H9 (cell line): ENCODE data around the gene PDE2A. TPM values are rescaled to one million over a fixed set of nuclear protein-coding genes. Genes with fewer than 3 reads are reported as not detected.

Source experiments
- DNase-seq: peaks from one replicate; pipeline ENCODE4 v3.0.0-alpha.2; 2017
- H2AFZ ChIP-seq: one replicate; pipeline ENCODE4 v1.6.1; 2013; ENCODE audit warnings: mild to moderate bottlenecking, low read length, control low read depth, moderate library complexity
- H2AK5ac ChIP-seq: 2 replicates; pipeline ENCODE4 v1.6.1; 2013; ENCODE audit warnings: low read length, control low read depth, mixed read lengths; ENCODE audit not compliant: insufficient read length
- H2BK120ac ChIP-seq: one replicate; pipeline ENCODE4 v1.6.1; 2013; ENCODE audit warnings: low read depth, mild to moderate bottlenecking, low read length, control low read depth, inconsistent platforms; ENCODE audit not compliant: poor library complexity, severe bottlenecking
- H2BK12ac ChIP-seq: 2 replicates; pipeline ENCODE4 v1.6.1; 2013; ENCODE audit warnings: low read length, control low read depth, mixed read lengths, low read depth; ENCODE audit not compliant: insufficient read length
- H2BK15ac ChIP-seq: 2 replicates; pipeline ENCODE4 v1.6.1; 2013; ENCODE audit warnings: low read depth, low read length, control low read depth
- H2BK20ac ChIP-seq: one replicate; pipeline ENCODE4 v1.6.1; 2013; ENCODE audit warnings: low read depth, mild to moderate bottlenecking, low read length, control low read depth, inconsistent platforms; ENCODE audit not compliant: poor library complexity, severe bottlenecking
- H2BK5ac ChIP-seq: 2 replicates; pipeline ENCODE4 v1.6.1; 2013; ENCODE audit warnings: low read length, control low read depth, mixed read lengths; ENCODE audit not compliant: insufficient read length
- H3K14ac ChIP-seq: 2 replicates; pipeline ENCODE4 v1.6.1; 2013; ENCODE audit warnings: low read length, control low read depth; ENCODE audit not compliant: insufficient read depth
- H3K18ac ChIP-seq: 2 replicates; pipeline ENCODE4 v1.6.1; 2013; ENCODE audit warnings: low read depth, mild to moderate bottlenecking, mixed read lengths, low read length, control low read depth; ENCODE audit not compliant: insufficient read length
- H3K23ac ChIP-seq: 2 replicates; pipeline ENCODE4 v1.6.1; 2013; ENCODE audit warnings: low read length, control low read depth, mixed read lengths, low read depth; ENCODE audit not compliant: insufficient read length
- H3K23me2 ChIP-seq: 2 replicates; pipeline ENCODE4 v1.6.1; 2013; ENCODE audit warnings: low read depth, mild to moderate bottlenecking, mixed read lengths, low read length, control low read depth; ENCODE audit not compliant: insufficient read length, poor library complexity, severe bottlenecking
- H3K27ac ChIP-seq: 2 replicates; pipeline ENCODE4 v1.5.1; 2013; ENCODE audit warnings: low read length, control low read depth, mixed read lengths, low read depth; ENCODE audit not compliant: insufficient read length
- H3K27me3 ChIP-seq: 2 replicates; pipeline ENCODE4 v1.6.1; 2013; ENCODE audit warnings: low read length, control low read depth, inconsistent platforms; ENCODE audit not compliant: insufficient read depth
- H3K4ac ChIP-seq: 2 replicates; pipeline ENCODE4 v1.6.1; 2013; ENCODE audit warnings: low read depth, mild to moderate bottlenecking, control low read depth, inconsistent platforms, low read length, moderate library complexity
- H3K4me1 ChIP-seq: 2 replicates; pipeline ENCODE4 v1.6.1; 2013; ENCODE audit warnings: low read length, control low read depth, inconsistent platforms; ENCODE audit not compliant: insufficient read depth
- H3K4me2 ChIP-seq: 2 replicates; pipeline ENCODE4 v1.6.1; 2013; ENCODE audit warnings: low read length, control low read depth, mixed read lengths; ENCODE audit not compliant: insufficient read length, insufficient read depth
- H3K56ac ChIP-seq: 2 replicates; pipeline ENCODE4 v1.6.1; 2013; ENCODE audit warnings: low read depth, mild to moderate bottlenecking, mixed read lengths, low read length, control low read depth; ENCODE audit not compliant: insufficient read length
- H3K79me1 ChIP-seq: 2 replicates; pipeline ENCODE4 v1.6.1; 2013; ENCODE audit warnings: low read depth, mild to moderate bottlenecking, moderate library complexity, low read length, control low read depth, inconsistent platforms; ENCODE audit not compliant: insufficient read depth, poor library complexity, severe bottlenecking
- H3K79me2 ChIP-seq: 2 replicates; pipeline ENCODE4 v1.6.1; 2013; ENCODE audit warnings: low read length, control low read depth, inconsistent platforms; ENCODE audit not compliant: insufficient read depth
- H3K9ac ChIP-seq: 2 replicates; pipeline ENCODE4 v1.6.1; 2013; ENCODE audit warnings: low read length, control low read depth, mixed read lengths; ENCODE audit not compliant: insufficient read length; ENCODE audit errors: extremely low read depth
- H3K9me3 ChIP-seq: one replicate; pipeline ENCODE4 v1.6.1; 2013; ENCODE audit warnings: low read depth, low read length, inconsistent platforms; ENCODE audit not compliant: control insufficient read depth
- H3T11ph ChIP-seq: one replicate; pipeline ENCODE4 v1.6.1; 2013; ENCODE audit warnings: mild to moderate bottlenecking, low read length, control low read depth, inconsistent platforms
- H4K20me1 ChIP-seq: one replicate; pipeline ENCODE4 v1.6.1; 2013; ENCODE audit not compliant: control insufficient read depth, insufficient read length, insufficient read depth
- H4K5ac ChIP-seq: 2 replicates; pipeline ENCODE4 v1.6.1; 2013; ENCODE audit warnings: low read depth, mild to moderate bottlenecking, mixed read lengths, low read length, control low read depth; ENCODE audit not compliant: insufficient read length
- H4K8ac ChIP-seq: replicated peaks from 2 replicates; pipeline ENCODE4 v1.6.1; 2013; ENCODE audit warnings: low read length, control low read depth, mixed read lengths, low read depth; ENCODE audit not compliant: insufficient read length
- H4K91ac ChIP-seq: 2 replicates; pipeline ENCODE4 v1.6.1; 2013; ENCODE audit warnings: low read depth, mild to moderate bottlenecking, moderate library complexity, mixed read lengths, low read length, control low read depth; ENCODE audit not compliant: insufficient read length
- H3K27ac Mint-ChIP-seq, 3 experiments: 2 replicates in 2 of 3; 3 replicates in 1 of 3; pipeline ENCODE4 v1.8.0; 2020 to 2021; ENCODE audit warnings: mixed read lengths in 3 of 3, mild to moderate bottlenecking in 1 of 3, moderate library complexity in 1 of 3
- H3K27me3 Mint-ChIP-seq: 2 replicates; pipeline ENCODE4 v1.8.0; 2021; ENCODE audit warnings: low read depth, mild to moderate bottlenecking, moderate library complexity, mixed read lengths
- H3K36me3 Mint-ChIP-seq, 3 experiments: 2 replicates in 2 of 3; 3 replicates in 1 of 3; pipeline ENCODE4 v1.8.0; 2020 to 2021; ENCODE audit warnings: low read depth in 3 of 3, mixed read lengths in 3 of 3; ENCODE audit not compliant: insufficient read depth in 1 of 3
- H3K4me1 Mint-ChIP-seq, 2 experiments: 2 replicates each; pipeline ENCODE4 v1.8.0; 2020; ENCODE audit warnings: mixed read lengths in 2 of 2
- H3K4me3 Mint-ChIP-seq, 2 experiments: 2 replicates in 1 of 2; 3 replicates in 1 of 2; pipeline ENCODE4 v1.8.0; 2020 to 2021; ENCODE audit warnings: mild to moderate bottlenecking in 2 of 2, mixed read lengths in 2 of 2, moderate library complexity in 1 of 2
- H3K9me3 Mint-ChIP-seq, 2 experiments: 2 replicates in 1 of 2; 3 replicates in 1 of 2; pipeline ENCODE4 v1.8.0; 2020; ENCODE audit warnings: mild to moderate bottlenecking in 2 of 2, mixed read lengths in 2 of 2, moderate library complexity in 1 of 2
- CTCF ChIP-seq: fragments of 200-600 bp; sonication (generic); conservative IDR thresholded peaks from 3 replicates; pipeline ENCODE4 v1.8.0; 2021; ENCODE audit warnings: antibody characterized with exemption, mild to moderate bottlenecking
- WGBS: extraction: QIAGEN DNeasy Blood & Tissue Kit; methylation state at CpG from one replicate; pipeline ENCODE4 v1.1.7; 2013; ENCODE audit warnings: missing lambda C conversion rate, low lambda C conversion rate, mixed read lengths; ENCODE audit not compliant: insufficient read length; ENCODE audit errors: extremely low coverage; 5-methylcytosine and 5-hydroxymethylcytosine counted together
- total RNA-seq: library from RNA; stranded (reverse); gene quantifications from 2 replicates; pipeline ENCODE4 v1.2.1, GENCODE V29; 2021

PDE2A gene
- total RNA-seq, 1 experiment from 2014 or later, result 3.4 TPM

- peaks cover 3 to 23% of the 10 kb centered on the region in 2 experiments for H3K4me1 Mint-ChIP-seq
- H4K8ac ChIP-seq, result no peak overlapping the region
- no peak overlapping the region for H3K4me2 ChIP-seq
- H2BK15ac ChIP-seq, result no peak overlapping the region
- H3K79me1 ChIP-seq, result no peaks in the 10 kb centered on the region
- H3K36me3 Mint-ChIP-seq, result no peaks in the 10 kb centered on the region
- H3K14ac ChIP-seq, result no peak overlapping the region; the same call in 1 of the 2 replicates
- no peak overlapping the region for H2BK120ac ChIP-seq
- H2BK20ac ChIP-seq, result no peak overlapping the region
- no peaks in the 10 kb centered on the region for H3K79me2 ChIP-seq
- no peaks in the 10 kb centered on the region; the same call in 1 of the 2 replicates for H3K27me3 ChIP-seq
- no peak overlapping the region for H3K56ac ChIP-seq
- peaks cover 2% of the 10 kb centered on the region for H4K20me1 ChIP-seq
- H3K27ac ChIP-seq, result no peak overlapping the region
- no peak overlapping the region for H2BK5ac ChIP-seq
- H3K9me3 ChIP-seq, result no peaks in the 10 kb centered on the region
- H3K9ac ChIP-seq, result no peak overlapping the region
- no peaks in the 10 kb centered on the region for H3K9me3 Mint-ChIP-seq
- no peak overlapping the region for H2AK5ac ChIP-seq
- H3K27me3 Mint-ChIP-seq, result peaks cover 43% of the 10 kb centered on the region
- no peak overlapping the region for H2AFZ ChIP-seq
- no peak overlapping the region for H3K27ac Mint-ChIP-seq
- H3K4me1 ChIP-seq, result no peaks in the 10 kb centered on the region
- WGBS, result no CpG with 5 or more reads among the region's 6 CpGs
- no peak overlapping the region for H2BK12ac ChIP-seq
- H3K23me2 ChIP-seq, result no peaks in the 10 kb centered on the region
- DNase-seq, result no peak
- no peak overlapping the region for H4K5ac ChIP-seq
- H4K91ac ChIP-seq, result no peak overlapping the region
- no peak overlapping the region for H3K23ac ChIP-seq
- H3T11ph ChIP-seq, result no peak overlapping the region
- H3K18ac ChIP-seq, result no peak overlapping the region
- TF ChIP-seq CTCF, result no peak
- H3K4me3 Mint-ChIP-seq, result no peak overlapping the region
- H3K4ac ChIP-seq, result no peak overlapping the region
Observed at GRCh38 chr11:72614381-72614780, 59.8 kb downstream of the PDE2A start.
